ENCODE data around the gene FAM240A.

The FAM240A gene

DNA sequence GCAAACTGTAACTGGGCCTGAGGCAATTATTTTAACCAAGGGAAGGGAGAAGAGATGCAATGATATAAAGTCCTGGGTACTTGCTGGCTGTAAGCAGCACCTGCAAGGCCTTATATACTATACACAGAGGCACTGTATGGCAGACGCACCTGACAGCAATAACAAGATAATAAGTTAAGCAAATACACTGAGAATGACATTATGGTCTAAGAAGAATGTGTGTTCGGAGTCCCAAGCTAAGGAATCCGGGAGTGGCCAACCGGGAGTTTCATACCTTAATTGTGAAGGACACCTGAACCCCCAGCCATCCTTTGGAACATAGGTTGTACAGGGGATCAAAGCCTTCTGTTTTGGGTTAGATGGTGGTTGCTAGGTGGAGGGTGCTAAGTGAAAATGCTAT lies 13.7 kb downstream of the FAM240A start:
- no peak for DNase-seq (ENCODE audit: low read depth in 2 of 2)

DNA sequence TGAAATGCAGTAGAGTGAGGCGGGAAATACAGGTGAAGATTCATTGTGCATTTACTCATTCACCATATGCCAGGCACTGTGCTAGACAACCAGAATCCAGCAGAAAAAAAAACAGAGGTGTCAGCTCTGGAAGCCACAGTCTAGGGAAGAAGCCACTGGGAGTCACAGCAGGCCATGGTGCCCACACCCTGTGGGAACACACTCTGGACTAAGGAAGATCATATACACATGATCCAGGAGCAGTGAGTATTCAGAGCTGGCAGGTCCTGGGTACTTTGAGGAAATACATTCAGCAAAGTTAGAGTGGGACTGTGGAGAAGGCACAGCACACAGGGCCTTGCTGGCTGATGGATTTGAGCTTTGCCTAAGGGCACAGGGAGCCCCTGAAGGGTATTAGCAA lies 14.8 kb downstream of the FAM240A start:
- DNase-seq (ENCODE audit: low read depth in 2 of 2) = no peak

DNA sequence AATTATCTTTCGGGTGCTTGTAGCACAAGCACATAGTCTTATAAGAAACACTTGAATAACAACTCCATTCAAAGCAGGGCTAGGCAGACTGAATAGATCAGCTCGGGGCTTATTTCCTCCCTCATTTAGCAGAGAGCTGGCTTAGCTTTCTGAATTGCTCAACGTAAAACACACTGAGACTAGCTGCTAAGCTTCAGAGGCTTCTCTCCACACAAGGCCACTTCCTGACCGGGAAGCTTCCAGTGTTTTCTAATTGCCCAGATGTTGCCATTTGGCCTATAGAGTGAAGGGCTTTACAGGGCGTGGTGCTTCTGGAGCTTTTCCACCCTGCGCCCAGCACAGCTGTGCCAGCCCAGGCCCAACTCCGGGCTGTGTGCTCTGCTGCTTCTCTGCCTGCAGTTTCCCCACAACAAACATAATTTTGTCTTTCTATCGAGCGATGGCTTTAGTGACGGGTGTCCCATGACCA lies 16.6 kb downstream of the FAM240A start:
- DNase-seq (ENCODE audit: low read depth in 2 of 2) = no peak

DNA sequence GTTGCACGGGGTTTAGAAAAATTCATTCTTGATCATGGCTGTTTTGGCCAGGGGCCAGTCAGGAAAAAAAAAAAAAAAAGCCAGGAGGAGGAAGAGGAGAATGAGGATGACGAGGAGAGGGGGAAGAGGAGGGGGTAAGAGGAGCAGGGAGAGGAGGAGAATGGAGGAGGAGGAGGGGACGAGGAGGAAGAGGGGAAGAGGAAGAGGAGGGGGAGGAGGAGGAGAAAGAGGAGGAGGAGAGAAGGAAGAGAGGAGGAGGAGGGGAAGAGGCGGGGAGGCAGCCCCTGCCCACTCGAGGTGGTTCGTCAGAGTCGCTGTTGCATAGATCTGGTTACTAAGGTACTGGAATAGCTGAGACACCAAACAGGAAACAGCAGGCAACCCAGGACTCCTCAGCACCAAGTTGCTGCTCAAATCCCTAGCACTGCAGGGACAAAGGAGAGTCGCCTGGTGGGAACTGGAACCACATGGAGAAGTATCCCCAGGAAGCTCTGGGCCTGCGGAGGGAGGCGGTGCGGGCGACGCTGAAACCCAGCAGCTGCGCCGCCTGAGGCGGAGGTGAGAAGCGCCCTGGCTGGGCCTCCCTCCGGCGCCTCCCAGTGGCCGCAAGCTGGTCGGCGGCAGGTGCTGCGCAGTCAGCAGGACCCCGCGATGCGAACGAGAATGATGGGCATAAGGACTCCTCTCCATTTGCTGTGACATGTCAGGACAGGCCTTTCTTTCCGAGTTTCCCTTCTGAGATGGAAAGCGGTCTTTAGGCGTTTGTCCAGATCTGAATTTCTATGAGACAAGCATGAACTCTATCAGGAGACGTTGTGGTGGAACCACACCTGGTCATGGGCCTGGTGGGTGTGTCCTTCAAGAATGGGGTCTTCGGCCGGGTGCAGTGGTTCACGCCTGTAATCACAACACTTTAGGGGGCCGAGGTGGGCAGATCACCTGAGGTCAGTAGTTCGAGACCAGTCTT lies 17.5 kb downstream of the FAM240A start:
- peak; percentile 55 to 61 for DNase-seq (ENCODE audit: low read depth in 2 of 2)

DNA sequence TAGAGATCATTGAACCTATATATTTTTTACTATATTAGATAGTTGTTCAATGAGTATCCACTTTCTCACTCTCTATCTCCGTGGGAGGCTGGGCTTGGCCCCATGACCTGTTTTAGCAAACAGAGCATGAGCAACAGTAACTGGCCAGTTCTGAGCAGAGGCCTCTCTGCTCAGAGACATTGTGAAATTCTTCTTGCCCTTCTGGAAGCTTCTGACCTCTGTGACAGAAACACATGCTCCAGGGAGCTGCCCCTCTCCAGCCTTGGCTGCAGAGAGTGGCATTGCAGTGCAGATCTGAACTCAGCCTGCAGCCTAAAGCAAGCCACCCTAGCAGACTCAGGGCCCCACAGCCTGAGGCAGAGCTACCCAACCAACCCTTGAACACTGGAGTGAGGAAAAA lies 20.5 kb downstream of the FAM240A start:
- no peak for DNase-seq (ENCODE audit: low read depth in 2 of 2)

DNA sequence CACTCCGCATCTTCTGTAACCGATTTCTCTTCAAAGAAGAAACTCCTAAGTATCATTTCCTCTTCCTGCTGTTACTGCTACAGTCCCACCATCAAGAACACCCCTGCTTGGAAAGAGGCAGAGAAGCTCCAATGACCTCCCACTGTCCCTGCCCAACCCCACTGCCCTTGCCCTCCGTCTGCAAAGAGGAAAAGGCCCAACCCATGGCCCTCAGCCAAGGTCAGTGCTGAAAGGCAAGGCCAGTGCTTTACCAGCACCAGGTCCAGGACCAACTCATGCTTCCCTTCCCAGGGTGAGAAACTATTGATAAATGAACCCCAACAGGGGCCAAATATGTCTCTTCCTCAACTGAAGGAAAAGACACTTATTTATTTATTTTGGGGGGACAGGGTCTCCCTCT lies 22.5 kb downstream of the FAM240A start:
- no peak for DNase-seq (ENCODE audit: low read depth in 2 of 2)

DNA sequence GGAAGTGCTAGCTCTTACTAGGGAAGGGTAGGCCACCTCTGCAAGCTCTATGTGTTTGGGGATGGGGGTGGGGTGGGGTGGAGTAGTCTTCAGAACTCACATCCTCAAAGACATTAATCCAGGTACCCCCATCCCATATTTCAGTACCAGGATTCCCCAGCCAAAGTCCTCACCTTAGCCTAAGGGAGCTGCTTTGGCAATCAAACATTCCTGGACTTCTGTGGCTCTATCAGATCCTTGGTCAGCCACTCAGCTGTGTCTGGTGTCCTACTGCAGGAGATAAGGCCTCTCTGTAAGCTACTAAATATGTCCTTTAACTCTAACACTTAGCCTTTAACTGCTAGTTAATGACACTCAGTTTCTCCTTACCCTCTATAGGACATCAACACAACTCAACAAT lies 26.9 kb downstream of the FAM240A start:
- no peak for DNase-seq (ENCODE audit: low read depth in 2 of 2)

DNA sequence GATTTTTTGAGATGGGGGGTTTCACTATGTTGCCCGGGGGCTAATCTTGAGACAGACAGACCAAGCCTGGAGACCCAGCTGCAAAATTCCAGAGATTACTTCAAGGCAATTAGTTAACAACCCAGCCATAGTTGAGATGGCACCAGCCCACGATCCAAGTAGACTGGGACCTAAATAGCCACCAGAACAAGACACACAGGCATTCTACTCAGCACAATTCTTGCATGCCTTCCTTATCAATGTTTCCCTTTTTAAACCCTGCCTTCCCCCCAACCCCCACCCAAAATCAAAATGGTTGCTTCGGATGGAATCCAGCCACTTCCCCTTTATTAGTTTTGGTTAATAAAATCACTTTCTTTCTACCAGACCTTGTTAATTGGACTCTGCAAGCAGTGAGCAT lies 28.6 kb downstream of the FAM240A start:
- no peak for DNase-seq (ENCODE audit: low read depth in 2 of 2)

DNA sequence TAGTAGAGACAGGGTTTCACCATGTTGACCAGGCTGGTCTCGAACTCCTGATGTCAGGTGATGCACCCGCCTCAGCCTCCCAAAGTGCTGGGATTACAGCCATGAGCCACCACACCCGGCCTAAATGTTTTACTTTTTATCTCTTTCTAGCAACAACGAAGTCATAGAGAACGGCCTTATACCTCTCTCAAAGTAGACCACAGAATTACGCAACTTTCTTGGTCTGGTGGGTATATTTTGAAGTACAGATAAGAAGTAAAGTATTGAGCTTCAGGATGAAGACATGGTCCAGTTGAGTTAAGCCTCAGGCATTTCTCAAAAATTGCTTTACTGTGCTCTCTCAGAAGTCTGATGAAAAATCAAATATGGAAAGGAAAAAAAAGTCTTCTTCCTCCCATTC lies 30.6 kb downstream of the FAM240A start:
- no peak for DNase-seq (ENCODE audit: low read depth in 2 of 2)

DNA sequence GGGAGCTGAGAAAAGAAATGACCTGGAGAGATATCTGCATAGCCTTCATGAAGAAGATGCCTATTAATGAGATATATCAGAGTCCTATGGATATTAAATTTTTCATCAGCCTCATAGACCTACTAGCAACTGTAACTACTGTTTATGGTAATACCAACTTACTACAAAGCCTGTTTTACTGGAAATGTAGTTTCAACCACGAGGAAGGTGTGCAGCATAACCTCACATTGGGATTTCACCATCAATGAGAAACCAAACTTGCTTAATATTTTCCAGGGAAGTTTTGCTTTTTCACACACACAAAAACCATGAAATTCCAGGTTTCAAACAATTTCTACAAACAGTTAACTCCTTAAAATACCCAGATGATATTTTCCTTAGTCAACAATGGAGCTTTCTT lies 31.4 kb downstream of the FAM240A start:
- DNase-seq (ENCODE audit: low read depth in 2 of 2) = no peak

DNA sequence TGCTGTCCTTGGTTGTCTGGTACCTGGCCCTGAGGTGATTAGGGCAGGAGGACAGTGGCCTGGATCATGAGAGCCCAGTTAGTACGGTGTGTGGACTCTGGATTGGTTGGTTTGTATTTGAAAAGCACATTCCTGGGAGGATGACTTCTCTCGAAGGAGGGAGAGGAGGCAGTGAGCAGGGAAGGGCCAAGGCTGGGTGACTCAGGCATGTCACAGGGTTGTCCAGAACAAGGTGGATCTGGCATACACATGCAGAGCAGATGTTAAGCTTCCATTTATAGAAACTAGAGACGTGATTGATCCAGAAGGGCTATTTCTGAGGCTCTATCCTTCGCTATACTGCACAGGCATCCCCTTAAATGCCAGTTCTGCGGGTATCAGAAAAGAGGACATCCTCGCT lies 34.4 kb downstream of the FAM240A start:
- DNase-seq (ENCODE audit: low read depth in 2 of 2) = no peak

DNA sequence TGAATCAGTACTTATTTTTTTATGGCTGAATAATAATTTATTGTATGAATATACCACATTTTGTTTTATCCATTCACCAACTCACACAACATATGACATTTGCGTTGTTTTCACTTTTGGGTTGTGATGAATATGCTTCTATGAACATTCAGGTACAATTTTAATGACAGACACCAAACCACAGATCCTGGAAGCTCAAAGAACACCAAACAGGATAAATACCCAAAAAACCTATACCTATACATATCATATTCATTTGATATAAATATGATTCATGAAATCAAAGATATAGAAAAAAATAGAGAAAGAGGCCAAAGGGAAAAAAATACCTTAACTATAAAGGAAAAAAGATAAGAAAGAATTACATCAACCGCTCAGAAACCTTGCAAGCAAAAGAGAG lies 35.8 kb downstream of the FAM240A start:
- DNase-seq (ENCODE audit: low read depth in 2 of 2) = no peak

DNA sequence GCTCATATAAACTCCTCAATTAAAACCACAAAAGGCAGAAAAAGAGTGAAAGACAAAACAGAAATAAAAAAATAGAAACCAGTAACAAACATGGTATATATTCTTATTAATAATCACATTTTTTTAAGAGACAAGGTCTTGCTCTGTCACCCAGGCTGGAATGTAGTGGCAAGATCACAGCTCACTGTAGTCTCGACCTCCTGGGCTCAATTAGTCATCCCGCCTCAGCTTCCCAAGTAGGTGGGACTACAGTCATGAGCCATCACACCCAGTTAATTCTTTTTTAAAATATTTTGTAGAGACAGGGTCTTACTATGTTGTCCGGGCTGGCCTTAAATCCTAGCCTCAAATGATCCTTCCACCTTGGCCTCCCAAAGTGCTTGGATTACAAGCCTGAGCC lies 37.1 kb downstream of the FAM240A start:
- DNase-seq (ENCODE audit: low read depth in 2 of 2) = no peak

DNA sequence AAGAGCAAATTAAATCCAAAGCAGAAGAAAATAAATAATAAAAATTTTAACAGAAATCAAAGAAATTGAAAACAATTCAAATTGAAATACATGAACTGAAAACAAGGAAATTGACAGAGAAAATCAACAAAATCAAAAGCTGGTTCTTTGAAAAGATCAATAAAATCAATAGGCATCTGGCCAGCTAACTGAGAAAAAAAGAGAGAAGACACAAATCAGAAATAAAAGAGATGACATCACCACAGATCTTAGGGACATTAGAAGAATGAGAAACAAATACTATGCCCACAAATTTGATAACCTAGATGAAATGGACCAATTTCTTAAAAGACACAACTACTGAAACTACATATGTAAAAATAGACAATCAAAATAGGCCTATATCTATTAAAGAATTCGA lies 38.8 kb downstream of the FAM240A start:
- no peak for DNase-seq (ENCODE audit: low read depth in 2 of 2)

DNA sequence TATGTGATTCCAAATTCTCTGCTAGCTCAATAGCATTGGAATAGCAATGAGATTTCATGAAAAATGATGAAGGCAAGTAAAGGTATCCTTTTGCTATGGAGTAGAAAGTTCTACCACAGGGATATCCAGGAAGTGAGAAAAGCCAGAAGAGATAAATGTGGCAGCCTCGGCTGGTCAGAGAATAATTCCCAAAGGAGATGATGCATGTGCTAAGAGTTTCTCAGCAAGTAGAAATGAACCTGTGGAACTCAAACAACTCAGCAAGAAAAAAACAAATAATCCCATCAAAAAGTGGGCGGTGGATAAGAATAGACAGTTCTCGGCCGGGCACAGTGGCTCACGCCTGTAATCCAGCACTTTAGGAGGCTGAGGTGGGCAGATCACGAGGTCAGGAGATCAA lies 42.9 kb downstream of the FAM240A start:
- DNase-seq (ENCODE audit: low read depth in 2 of 2) = no peak

DNA sequence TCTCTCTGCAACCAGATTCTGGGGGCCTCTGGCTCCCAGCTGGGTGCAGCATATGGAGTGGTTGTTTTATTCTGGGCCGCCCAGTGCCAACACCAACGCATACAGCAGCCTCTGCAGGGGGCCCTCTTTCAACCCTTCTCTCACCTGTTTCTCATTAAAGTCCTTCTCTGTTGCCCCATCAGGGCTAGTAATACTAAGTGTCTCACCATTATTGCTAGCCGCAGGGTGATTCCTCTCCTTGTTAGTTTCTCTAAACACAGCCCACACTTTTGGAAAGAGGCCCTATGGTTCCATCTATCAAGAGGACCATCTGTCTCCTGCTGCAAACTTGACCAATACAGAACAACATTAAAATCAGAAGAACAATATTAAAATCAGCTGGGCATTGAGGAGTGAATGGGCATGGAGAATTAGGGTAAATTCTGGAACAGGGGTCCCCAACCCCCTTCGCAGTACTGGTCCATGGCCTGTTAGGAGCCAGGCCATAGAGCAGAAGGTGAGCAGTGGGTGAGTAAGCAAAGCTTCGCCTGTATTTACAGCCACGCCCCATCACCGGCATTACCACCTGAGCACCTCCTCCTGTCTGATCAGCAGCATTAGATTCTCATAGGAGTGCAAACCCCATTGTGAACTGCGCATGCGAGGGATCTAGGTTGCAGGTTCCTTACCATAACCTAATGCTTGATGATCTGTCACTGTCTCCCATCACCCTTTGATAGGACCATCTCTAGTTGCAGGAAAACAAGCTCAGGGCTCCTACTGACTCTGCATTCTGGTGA lies 44.6 kb downstream of the FAM240A start:
- no peak for DNase-seq (ENCODE audit: low read depth in 2 of 2)

DNA sequence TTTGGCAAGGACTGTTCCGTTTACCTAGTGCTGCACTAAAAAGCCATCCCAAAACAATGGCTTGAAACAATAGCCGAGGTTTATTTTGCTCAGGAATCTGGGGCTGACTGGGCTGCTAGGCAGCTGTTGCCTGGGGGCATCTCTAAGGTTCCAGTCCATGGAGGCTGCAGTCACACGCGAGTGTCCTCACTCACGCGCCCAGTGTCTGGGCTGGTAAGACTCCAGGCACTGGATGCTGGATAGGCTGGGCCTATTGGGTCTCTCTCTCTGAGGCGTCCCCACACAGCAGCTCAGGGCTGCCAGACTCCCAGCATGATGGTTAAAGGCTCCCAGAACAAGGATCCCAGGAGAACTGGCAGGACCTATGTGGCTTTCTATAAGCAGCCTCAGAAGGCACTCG lies 47.0 kb downstream of the FAM240A start:
- no peak for DNase-seq (ENCODE audit: low read depth in 2 of 2)

DNA sequence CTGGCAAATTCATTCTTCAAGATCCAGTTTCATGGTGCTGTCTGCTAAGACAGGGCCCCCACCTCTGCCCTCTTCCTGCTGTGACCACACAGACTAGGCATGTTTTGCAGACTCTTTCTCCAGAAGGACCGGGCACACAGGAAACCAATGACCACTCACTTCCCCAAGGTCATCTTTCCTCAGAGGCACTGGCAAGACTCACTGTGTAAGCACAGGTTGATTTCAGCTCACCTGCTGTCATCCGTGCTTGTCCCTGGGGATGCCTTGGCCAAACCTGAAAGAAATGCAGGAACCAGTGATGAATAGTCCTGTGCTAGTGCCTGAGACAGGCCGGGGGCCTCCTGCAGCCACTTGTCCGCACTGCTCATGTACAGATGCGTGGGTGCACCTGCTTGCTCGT lies 47.7 kb downstream of the FAM240A start:
- DNase-seq (ENCODE audit: low read depth in 2 of 2) = no peak

DNA sequence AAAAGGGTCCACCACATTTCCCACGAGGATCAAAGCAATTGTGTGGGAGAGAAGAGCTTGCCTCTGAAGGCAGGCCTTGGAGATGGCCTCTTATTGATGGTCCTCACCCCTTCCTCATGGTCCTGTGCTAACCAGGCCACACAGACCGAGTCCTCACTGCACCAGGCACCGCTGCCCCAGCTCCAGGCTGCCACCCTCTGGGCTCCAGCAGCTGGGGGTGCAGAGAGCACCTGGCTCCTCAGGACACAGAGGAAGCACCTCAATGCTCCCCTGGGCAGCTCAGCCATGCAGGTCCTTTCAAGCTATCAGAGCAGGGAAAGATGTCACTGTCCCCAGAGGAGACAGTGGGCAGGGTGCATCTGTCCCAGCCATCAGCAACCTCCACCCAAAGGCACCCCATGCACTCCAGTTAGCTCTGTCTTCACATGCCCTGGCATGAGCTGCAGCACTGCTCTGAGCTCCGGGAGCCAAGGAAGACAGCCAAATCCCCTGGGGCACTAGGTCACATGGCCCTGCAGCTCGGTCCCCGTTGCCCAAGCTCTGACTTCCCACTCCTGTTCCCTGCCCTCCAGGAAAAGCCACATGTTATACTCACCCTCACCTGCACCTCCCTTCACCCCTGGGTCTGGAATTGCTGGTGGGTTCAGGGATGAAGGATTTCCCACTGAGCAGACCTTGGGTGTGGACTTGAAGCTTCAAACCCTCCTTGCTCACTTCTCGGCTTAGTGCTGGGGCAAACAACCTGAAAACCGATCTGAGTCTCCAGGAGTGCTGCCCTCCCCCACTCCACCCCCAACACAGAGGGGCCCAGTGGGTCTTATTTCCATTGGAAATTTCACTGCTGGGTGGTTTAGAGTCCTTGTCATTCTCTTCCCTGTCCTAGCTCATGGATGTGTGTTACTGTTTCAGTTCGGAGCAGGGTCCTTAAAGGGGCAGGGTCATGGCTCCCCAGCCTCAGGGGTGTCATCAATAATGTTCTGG lies 48.5 kb downstream of the FAM240A start:
- DNase-seq (ENCODE audit: low read depth in 2 of 2) = no peak

DNA sequence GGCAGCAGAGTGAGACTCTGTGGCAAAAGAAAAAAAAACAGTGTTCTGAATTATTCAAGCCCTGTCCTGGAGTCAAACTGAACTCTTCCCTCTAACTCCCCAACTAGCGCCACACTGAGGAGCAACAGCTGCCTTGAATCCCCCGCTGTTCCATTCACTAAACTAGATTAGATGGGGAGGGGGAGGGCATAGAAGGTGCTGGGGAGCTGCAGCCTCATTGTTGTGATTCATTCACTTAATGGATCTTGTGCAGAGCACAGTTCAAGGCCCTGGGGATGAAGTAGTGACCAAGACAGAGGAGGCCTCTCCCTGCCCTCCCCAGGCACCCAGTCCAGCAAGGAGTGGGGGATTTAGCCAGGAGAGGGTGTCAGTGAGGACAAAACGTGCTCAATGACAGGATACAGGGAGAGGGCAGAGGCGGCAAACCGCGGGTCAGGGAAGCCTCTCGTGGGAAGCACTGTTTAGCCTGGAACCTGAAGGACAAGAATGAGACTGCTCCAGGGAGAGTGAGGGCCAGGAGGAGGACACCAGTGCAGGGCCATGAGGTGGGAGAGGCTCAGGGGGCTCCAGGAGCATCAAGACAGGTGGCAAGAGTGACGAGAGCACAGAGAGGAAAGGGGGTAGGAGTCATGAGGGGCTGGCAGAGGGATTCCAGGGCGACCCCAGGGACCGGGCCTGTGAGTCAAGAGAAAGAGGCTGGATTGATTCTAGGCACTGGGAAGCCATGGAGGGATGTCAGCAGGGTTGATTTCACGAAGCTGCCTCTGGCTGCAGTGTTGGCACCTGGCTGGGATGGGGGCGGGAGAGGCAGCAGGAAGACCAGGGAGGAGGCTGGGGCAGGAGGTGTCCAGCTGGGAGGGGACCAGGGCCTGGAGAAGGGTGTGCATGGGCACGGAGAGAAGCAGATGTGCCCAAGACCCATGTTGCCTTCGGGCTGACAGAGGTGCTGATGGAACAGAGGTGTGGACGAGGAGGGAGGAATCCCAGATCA lies 49.7 kb downstream of the FAM240A start:
- no peak for DNase-seq (ENCODE audit: low read depth in 2 of 2)

All from stimulated activated CD8-positive, alpha-beta memory T cell treated with anti-CD3 and anti-CD28 coated beads, Interleukin-2, amount 100 ng/mL, for 1 hour (primary cell).